Parathyroid adenoma (tissue), 2 donors: ENCODE data around the gene UPF2.

Experiments
- H2AFZ ChIP-seq: fragments of 300-600 bp; sonication (generic); one replicate; pipeline ENCODE4 v1.7.0; 2017; ENCODE audit warnings: antibody characterized with exemption, mild to moderate bottlenecking
- H3K27ac ChIP-seq: fragments of 300-600 bp; sonication (generic); one replicate; pipeline ENCODE4 v1.7.0; 2017
- H3K27me3 ChIP-seq: fragments of 300-600 bp; sonication (generic); one replicate; pipeline ENCODE4 v1.7.0; 2017; ENCODE audit warnings: low read length; ENCODE audit not compliant: control insufficient read depth, insufficient read depth
- H3K36me3 ChIP-seq: fragments of 300-600 bp; sonication (generic); one replicate; pipeline ENCODE4 v1.7.0; 2017; ENCODE audit warnings: low read length; ENCODE audit not compliant: control insufficient read depth, insufficient read depth
- H3K4me1 ChIP-seq: fragments of 300-600 bp; sonication (generic); one replicate; pipeline ENCODE4 v1.7.0; 2017; ENCODE audit warnings: control low read depth
- H3K4me2 ChIP-seq: fragments of 300-600 bp; sonication (generic); one replicate; pipeline ENCODE4 v1.7.0; 2017; ENCODE audit warnings: low read length
- H3K4me3 ChIP-seq: fragments of 300-600 bp; sonication (generic); one replicate; pipeline ENCODE4 v1.7.0; 2017; ENCODE audit warnings: low read depth, low read length
- H3K79me2 ChIP-seq: fragments of 300-600 bp; sonication (generic); one replicate; pipeline ENCODE4 v1.7.0; 2017; ENCODE audit warnings: control low read depth
- H3K9ac ChIP-seq: fragments of 300-600 bp; sonication (generic); one replicate; pipeline ENCODE4 v1.7.0; 2017; ENCODE audit warnings: mild to moderate bottlenecking
- H3K9me3 ChIP-seq: fragments of 300-600 bp; sonication (generic); one replicate; pipeline ENCODE4 v1.7.0; 2017; ENCODE audit warnings: low read length; ENCODE audit not compliant: control insufficient read depth
- CTCF ChIP-seq: fragments of 300-600 bp; sonication (generic); IDR thresholded peaks from one replicate; pipeline ENCODE4 v1.7.0; 2017; ENCODE audit warnings: antibody characterized with exemption, mild to moderate bottlenecking
- donor health status: primary hyperparathyroidism.

UPF2 gene

GRCh38 chr10:12055732-12056131, 13.1 kb upstream of the UPF2 start:
- Histone ChIP-seq H3K9me3 (no peaks in the 10 kb centered on the region), H3K27me3 (no peaks in the 10 kb centered on the region), H3K9ac (no peak overlapping the region), H3K79me2 (no peaks in the 10 kb centered on the region), H3K36me3 (no peaks in the 10 kb centered on the region), H2AFZ (no peak overlapping the region), H3K4me1 (no peaks in the 10 kb centered on the region), H3K27ac (no peak overlapping the region), H3K4me2 (no peak overlapping the region), H3K4me3 (no peak overlapping the region)
- no peak for TF ChIP-seq CTCF

GRCh38 chr10:12051241-12051640, 8.6 kb upstream of the UPF2 start:
- H3K4me2 ChIP-seq, result no peak overlapping the region
- TF ChIP-seq CTCF, result no peak
- H3K9ac ChIP-seq, result no peak overlapping the region
- no peak overlapping the region for H3K4me3 ChIP-seq
- no peaks in the 10 kb centered on the region for H3K4me1 ChIP-seq
- no peak overlapping the region for H2AFZ ChIP-seq
- no peak overlapping the region for H3K27ac ChIP-seq
- H3K79me2 ChIP-seq, result no peaks in the 10 kb centered on the region
- H3K36me3 ChIP-seq, result no peaks in the 10 kb centered on the region
- H3K9me3 ChIP-seq, result no peaks in the 10 kb centered on the region
- no peaks in the 10 kb centered on the region for H3K27me3 ChIP-seq

- Histone ChIP-seq H3K79me2 (no peaks in the 10 kb centered on the region), H3K36me3 (no peaks in the 10 kb centered on the region), H3K27me3 (no peaks in the 10 kb centered on the region), H3K4me2 (no peak overlapping the region), H2AFZ (no peak overlapping the region), H3K9ac (no peak overlapping the region), H3K9me3 (no peaks in the 10 kb centered on the region), H3K4me3 (no peak overlapping the region), H3K4me1 (no peaks in the 10 kb centered on the region), H3K27ac (no peak overlapping the region)
- TF ChIP-seq CTCF, result no peak
These were observed 7.9 kb upstream of the UPF2 start for GRCh38 chr10:12050528-12050927.

- H3K4me3 ChIP-seq, result no peak overlapping the region
These were observed 5.9 kb upstream of the UPF2 start for GRCh38 chr10:12048547-12048946.

More at GRCh38 chr10:12048547-12048946, 5.9 kb upstream of the UPF2 start:
- Histone ChIP-seq H2AFZ (no peak overlapping the region), H3K79me2 (no peaks in the 10 kb centered on the region), H3K4me2 (no peak overlapping the region), H3K27me3 (no peaks in the 10 kb centered on the region), H3K9me3 (peaks cover 2% of the 10 kb centered on the region), H3K4me1 (no peaks in the 10 kb centered on the region), H3K9ac (no peak overlapping the region), H3K27ac (no peak overlapping the region), H3K36me3 (no peaks in the 10 kb centered on the region)
- TF ChIP-seq CTCF, result no peak
